ENCODE results near the gene SGCA.
A peak's percentile ranks its signal among the peaks of the same experiment; 100 is the strongest.

SGCA gene

DNA sequence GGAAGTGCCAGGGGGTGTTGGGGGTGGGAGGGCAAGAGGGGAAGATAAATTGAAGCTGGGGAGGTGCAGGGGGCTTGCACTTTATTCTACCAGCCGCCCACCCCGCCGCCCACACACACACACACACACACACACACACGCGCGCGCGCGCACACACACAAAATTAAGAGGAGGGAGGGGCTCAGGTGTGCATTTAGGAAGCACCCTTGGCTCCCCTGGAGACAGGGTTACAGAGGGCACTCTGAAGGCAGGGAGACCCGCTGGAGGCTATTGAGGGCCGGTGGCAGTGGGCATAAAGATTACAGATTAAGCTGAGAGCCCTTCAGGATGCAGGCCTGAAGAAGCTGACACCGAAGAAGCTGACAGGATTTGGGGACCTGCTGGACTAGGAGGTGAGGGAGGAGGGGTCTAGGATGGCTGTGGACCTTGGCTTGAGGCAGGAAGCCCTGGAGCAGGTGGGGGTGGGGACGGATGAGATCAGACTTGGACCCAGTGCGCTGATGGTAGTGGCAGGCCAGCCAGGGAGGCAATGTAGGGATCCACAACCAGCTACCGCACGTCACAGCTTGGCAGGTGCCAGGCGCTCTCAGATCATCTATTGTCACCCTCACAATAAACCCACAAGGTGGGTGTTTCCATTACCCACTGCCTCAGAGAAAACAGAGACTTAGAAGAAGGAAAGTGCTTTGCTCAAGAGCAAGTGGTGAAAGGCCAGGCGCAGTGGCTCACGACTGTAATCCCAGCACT lies 35.1 kb upstream of the SGCA start:
- Histone ChIP-seq H3K4me2 (ENCODE audit: low read depth, low read length) (peak overlapping the region; percentile 93; the same call in 1 of the 2 replicates), H3K9me3 (replicated peaks; ENCODE audit: insufficient read depth, low read length) (no peaks in the 10 kb centered on the region), H2AFZ (ENCODE audit: low read length) (no peak overlapping the region)

GRCh38 chr17:50132104-50132794 lies 33.6 kb upstream of the SGCA start:
- no peak overlapping the region for H3K4me3 ChIP-seq (ENCODE audit: low read length)
- no peaks in the 10 kb centered on the region for H3K9me2 ChIP-seq (replicated peaks; ENCODE audit: insufficient read depth, low read length)
- no peak overlapping the region for H2AFZ ChIP-seq (ENCODE audit: low read length)
- no peak overlapping the region for H3K9ac ChIP-seq (ENCODE audit: low read length)
- no peak for DNase-seq
- no peaks in the 10 kb centered on the region for H3K36me3 ChIP-seq (replicated peaks; ENCODE audit: insufficient read depth, low read length)
- no peak overlapping the region for H3K27ac ChIP-seq (ENCODE audit: low read length)
- peaks cover 12% of the 10 kb centered on the region for H3K27me3 ChIP-seq (replicated peaks; ENCODE audit: insufficient read depth, low read length)
- H3K79me2 ChIP-seq (ENCODE audit: low read length): no peaks in the 10 kb centered on the region
- no peaks in the 10 kb centered on the region for H3K9me3 ChIP-seq (replicated peaks; ENCODE audit: insufficient read depth, low read length)
- peaks cover 11% of the 10 kb centered on the region; the same call in 1 of the 2 replicates for H3F3A ChIP-seq (ENCODE audit: insufficient read depth, low read length)
- no peaks in the 10 kb centered on the region for H4K20me1 ChIP-seq (ENCODE audit: insufficient read depth, low read length)
- no peak for TF ChIP-seq EZH2 (optimal IDR thresholded peaks at IDR 0.05; ENCODE audit: low read depth, low read length)
- TF ChIP-seq, protein P1, sequence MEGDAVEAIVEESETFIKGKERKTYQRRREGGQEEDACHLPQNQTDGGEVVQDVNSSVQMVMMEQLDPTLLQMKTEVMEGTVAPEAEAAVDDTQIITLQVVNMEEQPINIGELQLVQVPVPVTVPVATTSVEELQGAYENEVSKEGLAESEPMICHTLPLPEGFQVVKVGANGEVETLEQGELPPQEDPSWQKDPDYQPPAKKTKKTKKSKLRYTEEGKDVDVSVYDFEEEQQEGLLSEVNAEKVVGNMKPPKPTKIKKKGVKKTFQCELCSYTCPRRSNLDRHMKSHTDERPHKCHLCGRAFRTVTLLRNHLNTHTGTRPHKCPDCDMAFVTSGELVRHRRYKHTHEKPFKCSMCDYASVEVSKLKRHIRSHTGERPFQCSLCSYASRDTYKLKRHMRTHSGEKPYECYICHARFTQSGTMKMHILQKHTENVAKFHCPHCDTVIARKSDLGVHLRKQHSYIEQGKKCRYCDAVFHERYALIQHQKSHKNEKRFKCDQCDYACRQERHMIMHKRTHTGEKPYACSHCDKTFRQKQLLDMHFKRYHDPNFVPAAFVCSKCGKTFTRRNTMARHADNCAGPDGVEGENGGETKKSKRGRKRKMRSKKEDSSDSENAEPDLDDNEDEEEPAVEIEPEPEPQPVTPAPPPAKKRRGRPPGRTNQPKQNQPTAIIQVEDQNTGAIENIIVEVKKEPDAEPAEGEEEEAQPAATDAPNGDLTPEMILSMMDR (IDR thresholded peaks at IDR 0.05; ENCODE audit: low read length): no peak
- no peak for TF ChIP-seq EZH2phosphoT487 (IDR thresholded peaks at IDR 0.05; ENCODE audit: low read length)
- no peak overlapping the region for H3K4me2 ChIP-seq (ENCODE audit: low read depth, low read length)
- peaks cover 11% of the 10 kb centered on the region for H3K4me1 ChIP-seq (ENCODE audit: low read length)

More for the DNA sequence above, 35.1 kb upstream of the SGCA start:
- no peaks in the 10 kb centered on the region for H3K36me3 ChIP-seq (replicated peaks; ENCODE audit: insufficient read depth, low read length)
- H3K9ac ChIP-seq (ENCODE audit: low read length): no peak overlapping the region
- no peaks in the 10 kb centered on the region for H3K79me2 ChIP-seq (ENCODE audit: low read length)
- H4K20me1 ChIP-seq (ENCODE audit: insufficient read depth, low read length): no peaks in the 10 kb centered on the region
- no peak for DNase-seq
- H3K4me1 ChIP-seq (ENCODE audit: low read length): peaks cover 11% of the 10 kb centered on the region
- no peaks in the 10 kb centered on the region for H3K9me2 ChIP-seq (replicated peaks; ENCODE audit: insufficient read depth, low read length)
- no peak for TF ChIP-seq EZH2 (optimal IDR thresholded peaks at IDR 0.05; ENCODE audit: low read depth, low read length)
- no peak for TF ChIP-seq EZH2phosphoT487 (IDR thresholded peaks at IDR 0.05; ENCODE audit: low read length)
- TF ChIP-seq, protein P1 (IDR thresholded peaks at IDR 0.05; ENCODE audit: low read length): no peak
- no peak overlapping the region for H3K27ac ChIP-seq (ENCODE audit: low read length)
- peaks cover 11% of the 10 kb centered on the region; the same call in 1 of the 2 replicates for H3F3A ChIP-seq (ENCODE audit: insufficient read depth, low read length)
- H3K4me3 ChIP-seq (ENCODE audit: low read length): peak overlapping the region; percentile 64; the same call in 1 of the 2 replicates
- H3K27me3 ChIP-seq (replicated peaks; ENCODE audit: insufficient read depth, low read length): peaks cover 12% of the 10 kb centered on the region

DNA sequence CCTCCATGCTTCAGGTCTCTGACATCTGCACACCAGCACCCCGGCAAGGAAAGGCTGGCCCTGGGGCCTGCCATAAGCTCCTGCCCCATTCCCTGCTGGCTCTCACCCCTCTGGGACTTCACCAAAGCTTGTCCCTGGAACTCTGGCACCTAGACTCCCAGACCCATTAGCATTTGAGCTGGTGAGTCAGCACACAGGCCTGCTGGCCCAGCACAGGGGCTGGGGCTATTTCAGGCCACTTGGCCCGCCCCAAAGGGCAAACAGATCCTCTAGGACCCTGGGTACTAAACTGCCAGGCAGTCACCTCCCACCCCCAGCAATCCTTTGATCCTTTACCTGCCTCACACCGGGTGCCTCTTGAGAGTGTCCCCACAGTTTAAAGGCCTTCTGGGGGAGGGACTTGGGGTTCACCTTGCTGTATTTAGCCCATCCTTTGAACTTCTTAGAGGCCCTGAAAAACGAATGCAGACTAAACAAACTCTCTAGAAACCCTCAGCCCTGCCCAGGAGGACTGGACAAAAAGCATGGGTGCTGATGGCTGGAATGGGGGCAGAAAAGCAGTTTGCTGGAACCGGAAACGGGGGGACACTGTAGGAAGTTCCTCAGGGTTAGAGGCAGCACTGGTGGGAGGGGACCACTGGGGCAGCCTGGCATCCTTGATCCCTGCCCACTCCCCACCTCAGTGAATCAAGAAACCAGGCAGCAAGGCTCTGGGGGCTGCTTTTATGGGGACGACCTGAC lies 32.6 kb upstream of the SGCA start:
- peaks cover 1% of the 10 kb centered on the region; the same call in 1 of the 2 replicates for H3K79me2 ChIP-seq (ENCODE audit: low read length)
- no peak overlapping the region for H3K4me2 ChIP-seq (ENCODE audit: low read depth, low read length)
- H3K9me3 ChIP-seq (replicated peaks; ENCODE audit: insufficient read depth, low read length): no peaks in the 10 kb centered on the region
- H3K9me2 ChIP-seq (replicated peaks; ENCODE audit: insufficient read depth, low read length): no peaks in the 10 kb centered on the region
- TF ChIP-seq EZH2phosphoT487 (IDR thresholded peaks at IDR 0.05; ENCODE audit: low read length): no peak
- TF ChIP-seq, protein P1 (IDR thresholded peaks at IDR 0.05; ENCODE audit: low read length): no peak
- TF ChIP-seq EZH2 (optimal IDR thresholded peaks at IDR 0.05; ENCODE audit: low read depth, low read length): no peak
- H3K36me3 ChIP-seq (replicated peaks; ENCODE audit: insufficient read depth, low read length): peaks cover 1% of the 10 kb centered on the region; the same call in 1 of the 2 replicates
- no peak overlapping the region for H2AFZ ChIP-seq (ENCODE audit: low read length)
- DNase-seq: no peak
- peaks cover 11% of the 10 kb centered on the region; the same call in 1 of the 2 replicates for H3F3A ChIP-seq (ENCODE audit: insufficient read depth, low read length)
- H4K20me1 ChIP-seq (ENCODE audit: insufficient read depth, low read length): no peaks in the 10 kb centered on the region
- peaks cover 3% of the 10 kb centered on the region; the same call in 1 of the 2 replicates for H3K4me1 ChIP-seq (ENCODE audit: low read length)
- H3K27ac ChIP-seq (ENCODE audit: low read length): no peak overlapping the region; the same call in 1 of the 2 replicates
- H3K9ac ChIP-seq (ENCODE audit: low read length): no peak overlapping the region
- peaks cover 12% of the 10 kb centered on the region for H3K27me3 ChIP-seq (replicated peaks; ENCODE audit: insufficient read depth, low read length)
- no peak overlapping the region for H3K4me3 ChIP-seq (ENCODE audit: low read length)

All from MM.1S (cell line).